Neural cell (in vitro differentiated cells): Measurements from ENCODE around the gene IL12B.

Experiments used
- CTCF ChIP-seq: fragments of 450-650 bp; IDR thresholded peaks from 2 replicates; pipeline ENCODE4 v1.5.1; 2014; ENCODE audit warnings: antibody characterized with exemption, mild to moderate bottlenecking, moderate library complexity; ENCODE audit not compliant: poor library complexity, severe bottlenecking
- EP300 ChIP-seq: fragments of 450-650 bp; conservative IDR thresholded peaks from 2 replicates; pipeline ENCODE4 v1.6.1; 2014; ENCODE audit warnings: antibody characterized with exemption, mild to moderate bottlenecking, moderate library complexity; ENCODE audit not compliant: poor library complexity, severe bottlenecking
- EZH2 ChIP-seq: fragments of 200-600, 300-800 bp; shearing (Covaris generic), sonication (generic); IDR thresholded peaks from 2 replicates; pipeline ENCODE4 v1.6.1; 2014; ENCODE audit warnings: antibody characterized with exemption, low read length, borderline replicate concordance, mild to moderate bottlenecking; ENCODE audit not compliant: insufficient read depth, poor library complexity, severe bottlenecking
- REST ChIP-seq: IDR thresholded peaks from 2 replicates; pipeline ENCODE4 v1.6.1; 2012; ENCODE audit warnings: borderline replicate concordance
- TAF1 ChIP-seq: IDR thresholded peaks from 2 replicates; pipeline ENCODE4 v1.6.1; 2012; ENCODE audit warnings: low read depth

- TF ChIP-seq CTCF: no peak
- no peak for TF ChIP-seq REST
- no peak for TF ChIP-seq EZH2
- TF ChIP-seq EP300: no peak
- TF ChIP-seq TAF1: no peak
Measured at GRCh38 chr5:159343295-159344094, 13.2 kb upstream of the IL12B start.
